GM12878 (cell line): ENCODE data around the gene ZNF688. TPM values are rescaled to one million over a fixed set of nuclear protein-coding genes. Genes with fewer than 3 reads are reported as not detected.

Source experiments
- ASH2L ChIP-seq: fragments of 300-600, 200-600 bp; sonication (generic); IDR thresholded peaks from 2 replicates; pipeline ENCODE4 v1.6.1; 2017; ENCODE audit warnings: low read depth, mild to moderate bottlenecking, borderline replicate concordance
- BCL3 ChIP-seq: IDR thresholded peaks from 2 replicates; pipeline ENCODE4 v1.6.1; 2011; ENCODE audit warnings: borderline replicate concordance, low read depth, mild to moderate bottlenecking, moderate library complexity, low read length; ENCODE audit not compliant: insufficient read depth, poor library complexity, severe bottlenecking
- BMI1 ChIP-seq: fragments of 450-650 bp; IDR thresholded peaks from 2 replicates; pipeline ENCODE4 v1.6.1; 2016; ENCODE audit warnings: mild to moderate bottlenecking, moderate library complexity, borderline replicate concordance
- CBX5 ChIP-seq: sonication (generic); IDR thresholded peaks from 2 replicates; pipeline ENCODE4 v1.6.1; 2016; ENCODE audit warnings: low read depth, moderate library complexity, mild to moderate bottlenecking, inconsistent platforms
- CUX1 ChIP-seq: IDR thresholded peaks from 2 replicates; pipeline ENCODE4 v1.6.1; 2012; ENCODE audit warnings: improper control_type of control experiment, low read depth, low read length; ENCODE audit not compliant: insufficient replicate concordance
- EP300 ChIP-seq, 2 experiments: fragments of 150-350 bp in 1 of 2; IDR thresholded peaks; 2 replicates each; pipeline ENCODE4 v1.6.1; 2011 to 2012; ENCODE audit warnings: low read depth in 2 of 2, low read length in 2 of 2, borderline replicate concordance in 1 of 2, improper control_type of control experiment in 1 of 2, inconsistent platforms in 1 of 2; ENCODE audit not compliant: control insufficient read depth in 1 of 2
- EZH2 ChIP-seq: IDR thresholded peaks from 2 replicates; pipeline ENCODE4 v1.6.1; 2012; ENCODE audit warnings: low read depth, mild to moderate bottlenecking, control low read depth, inconsistent platforms, low read length, borderline replicate concordance; ENCODE audit not compliant: control insufficient read depth
- IRF5 ChIP-seq: fragments of 450-650 bp; IDR thresholded peaks from 2 replicates; pipeline ENCODE4 v1.6.1; 2017; ENCODE audit warnings: borderline replicate concordance
- RELB ChIP-seq: fragments of 450-650 bp; IDR thresholded peaks from 2 replicates; pipeline ENCODE4 v1.6.1; 2017; ENCODE audit warnings: low read depth, mild to moderate bottlenecking, moderate library complexity
- SMAD5 ChIP-seq: IDR thresholded peaks from 2 replicates; pipeline ENCODE4 v1.6.1; 2016; ENCODE audit warnings: antibody characterized with exemption, low read depth
- SREBF2 ChIP-seq: IDR thresholded peaks from 2 replicates; pipeline ENCODE4 v1.6.1; 2012; ENCODE audit warnings: mild to moderate bottlenecking, low read length
- TBL1XR1 ChIP-seq: IDR thresholded peaks from 2 replicates; pipeline ENCODE4 v1.6.1; 2012; ENCODE audit warnings: low read depth, low read length, improper control_type of control experiment
- ZBTB40 ChIP-seq: fragments of 450-650 bp; IDR thresholded peaks from 2 replicates; pipeline ENCODE4 v1.6.1; 2016; ENCODE audit warnings: mild to moderate bottlenecking, moderate library complexity, borderline replicate concordance
- polyA plus RNA-seq, 11 experiments: library from polyadenylated mRNA; depleted of rRNA in 4 of 11; unstranded in 6 of 11; stranded (reverse) in 5 of 11; fragments of >200 nt; fragmentation: Nextera tagmentation in 4 of 11; fragmentation: Illumina TruSeq in 1 of 11; extraction: Ambion mirVana in 4 of 11; extraction: Trizol in 1 of 11; gene quantifications; 1 replicate in 1 of 11; 2 replicates in 10 of 11; pipeline versions ENCODE4 v1.2.1 to v1.2.3, GENCODE V29; 2011 to 2016; ENCODE audit warnings: inconsistent platforms in 2 of 11, missing spikeins in 2 of 11, low read depth in 1 of 11
- total RNA-seq, 4 experiments: library from RNA; depleted of rRNA in 3 of 4; stranded (reverse); fragments of >200 nt in 3 of 4; fragmentation: Illumina TruSeq in 1 of 4; extraction: Trizol in 1 of 4; gene quantifications; 2 replicates each; pipeline versions ENCODE4 v1.2.1 to v1.2.3, GENCODE V29; 2013 to 2021

The ZNF688 gene
- total and polyA plus RNA-seq, 10 of the 15 experiments (the other 5 are each of a cell fraction or from before 2014, with no cell fraction given): 0.14 to 17.4 (median 10.6) TPM

- peak; percentile 27; the same call in 1 of the 2 replicates for TF ChIP-seq RELB
- peak; percentile 64; the same call in 1 of the 2 replicates for TF ChIP-seq SMAD5
- TF ChIP-seq EP300 (IDR thresholded peaks at IDR 0.05; ENCODE audit: borderline replicate concordance in 1 of 2, control insufficient read depth in 1 of 2, low read depth in 2 of 2, low read length in 2 of 2): no peak
- no peak; the same call in 1 of the 2 replicates for TF ChIP-seq TBL1XR1
- no peak for TF ChIP-seq CUX1
- no peak for TF ChIP-seq IRF5
- no peak for TF ChIP-seq SREBF2
- TF ChIP-seq EZH2: no peak
- TF ChIP-seq ASH2L: no peak
- peak; percentile 95 for TF ChIP-seq BMI1
- peak; percentile 44 for TF ChIP-seq BCL3
- TF ChIP-seq ZBTB40: peak; percentile 92
- TF ChIP-seq CBX5: no peak
These were observed 44.5 kb downstream of the ZNF688 start (continued) for GRCh38 chr16:30526823-30527634.
